Stimulated activated CD4-positive, alpha-beta T cell treated with anti-CD3 and anti-CD28 coated beads, Interleukin-4, amount 100 ng/mL, for 1 hour (primary cell): Measurements from ENCODE around the gene CHAC1.

Experiments
- DNase-seq: peaks from one replicate; pipeline ENCODE4 v3.0.0-alpha.2; 2020

CHAC1 gene, protein sequence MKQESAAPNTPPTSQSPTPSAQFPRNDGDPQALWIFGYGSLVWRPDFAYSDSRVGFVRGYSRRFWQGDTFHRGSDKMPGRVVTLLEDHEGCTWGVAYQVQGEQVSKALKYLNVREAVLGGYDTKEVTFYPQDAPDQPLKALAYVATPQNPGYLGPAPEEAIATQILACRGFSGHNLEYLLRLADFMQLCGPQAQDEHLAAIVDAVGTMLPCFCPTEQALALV

DNA sequence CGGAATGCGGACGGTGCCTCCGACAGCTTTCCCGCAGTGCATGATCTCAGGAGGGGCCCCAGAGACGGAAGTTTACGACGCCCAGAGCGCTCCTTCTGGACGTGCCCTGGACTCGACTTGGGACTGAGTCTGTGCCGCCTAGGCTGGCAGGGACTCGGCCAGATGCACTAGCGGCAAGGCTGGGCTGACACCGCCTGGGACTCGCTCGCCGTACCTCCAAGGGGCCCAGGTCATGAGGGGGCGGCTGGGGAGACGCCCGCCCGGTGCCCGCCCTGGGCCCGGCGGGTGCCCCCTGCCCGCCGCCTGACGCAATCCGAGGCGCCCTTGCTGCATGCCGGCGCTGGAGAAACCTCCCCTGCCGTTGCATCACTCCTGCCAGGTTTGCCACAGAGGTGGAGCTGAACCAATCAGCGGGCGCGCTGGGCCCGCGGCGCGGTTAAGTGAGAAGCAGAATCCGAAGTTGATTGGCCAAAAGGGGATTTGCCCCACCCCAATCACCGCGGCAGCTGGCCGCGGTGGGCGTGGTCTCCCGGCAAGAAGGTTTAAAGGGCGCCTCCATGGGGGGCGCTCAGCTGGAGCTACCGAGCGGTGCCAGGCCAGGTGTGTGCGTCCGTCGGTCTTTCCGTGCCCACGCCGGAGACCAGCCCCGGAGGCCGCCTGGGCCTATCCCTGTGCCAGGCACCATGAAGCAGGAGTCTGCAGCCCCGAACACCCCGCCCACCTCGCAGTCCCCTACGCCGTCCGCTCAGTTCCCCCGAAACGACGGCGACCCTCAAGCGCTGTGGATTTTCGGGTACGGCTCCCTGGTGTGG is at the start of gene CHAC1:
Gene CHAC1, plus strand, starts transcription at position 571 of the 812 bp plus-strand sequence. Its CDS starts 113 bp downstream, at position 684.
- peak; percentile 97 for DNase-seq

GRCh38 chr15:40904552-40905201 is 48.6 kb upstream of the CHAC1 start:
- no peak for DNase-seq

GRCh38 chr15:40906091-40906990 is 46.9 kb upstream of the CHAC1 start:
- DNase-seq, result peak; percentile 81

GRCh38 chr15:40906991-40907802 is 46.1 kb upstream of the CHAC1 start:
- DNase-seq, result peak; percentile 47

- DNase-seq, result no peak
Measured at GRCh38 chr15:40908095-40908494, 45.2 kb upstream of the CHAC1 start.

DNA sequence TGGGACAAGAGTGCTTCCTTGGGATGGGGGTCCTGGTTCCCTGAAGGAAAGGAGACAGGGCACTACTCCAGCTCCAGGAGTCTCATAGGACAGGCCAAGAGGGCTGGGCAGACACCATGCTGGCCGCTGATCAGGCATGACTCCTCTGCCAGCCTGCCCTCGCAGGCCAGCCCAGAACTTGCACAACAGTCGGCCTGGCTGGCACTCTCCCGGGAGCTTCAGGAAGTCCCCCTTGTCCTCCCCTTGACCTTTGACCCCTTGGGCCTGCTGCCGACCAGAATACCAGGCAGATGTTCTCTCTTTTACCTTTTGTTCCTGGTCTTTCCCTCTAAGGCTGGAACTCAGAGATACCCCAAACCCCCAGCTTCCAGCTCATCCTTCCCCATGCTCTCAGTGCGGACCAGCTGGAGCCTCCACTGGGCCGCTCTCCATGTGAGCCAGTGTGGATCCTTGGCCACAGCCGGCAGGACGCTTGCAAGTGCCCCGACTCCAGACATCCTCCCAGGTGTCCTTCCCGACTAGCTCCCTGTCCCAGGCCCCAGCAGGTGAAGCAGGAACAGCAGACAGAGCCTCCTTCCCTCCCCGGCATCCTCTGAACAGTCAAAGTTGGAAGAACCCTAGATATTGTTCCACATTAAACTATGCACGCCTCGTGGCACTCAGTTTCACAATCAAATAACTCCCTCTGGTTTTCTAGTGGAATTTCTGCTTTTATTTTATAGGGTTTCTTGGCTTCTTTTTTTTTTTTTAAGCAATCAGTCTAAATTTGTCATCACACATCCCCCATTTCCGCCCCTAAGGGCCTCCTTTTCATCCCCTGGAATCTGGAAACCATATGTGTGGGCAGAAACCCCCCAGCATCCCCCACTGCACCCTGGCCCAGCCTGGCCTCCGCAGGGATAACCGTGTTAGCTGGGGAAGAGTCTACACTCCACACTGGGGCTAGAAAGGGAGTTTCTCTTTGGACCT is 43.3 kb upstream of the CHAC1 start:
- no peak for DNase-seq

- DNase-seq, result no peak
Measured at GRCh38 chr15:40911141-40911540, 42.1 kb upstream of the CHAC1 start.

GRCh38 chr15:40911693-40912092 is 41.6 kb upstream of the CHAC1 start:
- no peak for DNase-seq

- DNase-seq, result no peak
Measured at GRCh38 chr15:40912478-40912877, 40.8 kb upstream of the CHAC1 start.

DNA sequence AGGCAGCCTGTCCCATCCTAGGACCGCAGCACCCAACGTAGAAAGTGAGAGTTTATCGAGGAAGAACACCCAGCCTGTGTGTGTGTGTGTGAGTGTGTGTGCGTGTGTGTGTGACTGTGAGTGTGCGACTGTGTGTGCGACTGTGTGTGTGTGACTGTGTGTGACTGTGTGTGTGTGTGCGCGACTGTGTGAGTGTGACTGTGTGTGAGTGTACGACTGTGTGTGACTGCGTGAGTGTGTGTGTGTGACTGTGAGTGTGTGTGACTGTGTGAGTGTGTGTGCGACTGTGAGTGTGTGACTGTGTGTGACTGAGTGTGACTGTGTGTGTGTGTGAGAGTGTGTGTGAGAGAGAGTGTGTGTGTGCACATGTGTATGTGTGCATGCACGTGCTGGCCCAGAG is 39.3 kb upstream of the CHAC1 start:
- DNase-seq, result no peak

GRCh38 chr15:40914486-40914885 is 38.8 kb upstream of the CHAC1 start:
- DNase-seq, result no peak

- DNase-seq, result no peak
Measured at GRCh38 chr15:40915116-40915661, 38.1 kb upstream of the CHAC1 start.

GRCh38 chr15:40915679-40916078 is 37.6 kb upstream of the CHAC1 start:
- no peak for DNase-seq

GRCh38 chr15:40917585-40917984 is 35.7 kb upstream of the CHAC1 start:
- DNase-seq, result no peak

GRCh38 chr15:40918146-40918798 is 35.0 kb upstream of the CHAC1 start:
- DNase-seq, result no peak

- DNase-seq, result no peak
Measured at GRCh38 chr15:40918799-40919392, 34.4 kb upstream of the CHAC1 start.

DNA sequence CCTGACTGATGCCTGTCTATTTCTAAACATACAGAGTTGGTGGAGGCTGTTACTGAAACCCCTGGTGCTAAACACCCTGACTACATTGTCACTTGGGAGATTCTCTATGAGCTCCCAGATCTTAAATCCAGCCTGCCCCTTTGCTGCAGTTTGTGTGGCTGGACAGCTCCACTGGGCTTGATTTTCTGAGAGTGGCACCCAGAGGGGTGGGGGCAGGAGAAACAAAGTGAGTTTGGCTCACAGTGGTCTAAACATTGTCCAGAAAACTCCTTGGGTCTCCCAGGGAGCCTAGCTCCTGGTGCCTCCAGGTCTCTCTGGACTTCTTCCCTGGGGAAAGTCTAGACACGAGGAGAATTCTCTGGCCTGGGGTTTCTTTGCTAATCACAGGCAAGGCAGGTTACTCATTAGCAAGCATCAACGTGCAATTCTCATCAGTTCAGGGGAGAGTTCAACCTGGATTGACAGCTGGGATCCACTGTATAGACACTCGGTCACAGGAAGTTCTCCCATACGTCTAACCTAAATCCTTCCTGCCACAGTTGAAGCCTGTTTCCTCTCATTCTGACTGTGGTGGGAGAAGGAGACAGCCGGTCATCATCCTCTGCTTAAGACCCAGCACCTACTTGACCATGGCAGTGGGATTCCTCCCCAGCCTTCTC is 31.2 kb upstream of the CHAC1 start:
- DNase-seq, result no peak

- DNase-seq, result no peak
Measured at GRCh38 chr15:40922608-40923005, 30.7 kb upstream of the CHAC1 start.

DNA sequence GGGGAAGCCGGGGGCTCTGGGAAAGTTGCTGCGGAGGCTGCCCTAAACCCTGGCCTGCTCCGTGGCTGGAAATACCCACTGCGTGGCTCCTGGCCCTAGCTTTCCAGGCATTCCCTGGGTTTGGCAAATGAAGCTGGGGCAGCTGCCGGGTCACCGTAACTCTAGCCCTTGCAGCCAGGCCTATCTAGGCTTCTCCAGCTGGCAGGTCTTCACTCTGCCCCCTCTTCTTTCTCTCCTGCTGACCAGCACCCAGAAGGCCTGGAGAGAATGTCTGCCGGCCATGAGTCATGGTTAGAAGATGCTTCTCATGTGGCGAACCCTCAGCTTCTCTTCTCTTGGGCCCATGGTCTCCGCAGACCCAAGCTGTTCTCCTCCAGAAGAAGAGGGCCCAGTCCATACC is 29.7 kb upstream of the CHAC1 start:
- no peak for DNase-seq
